Trophoblast cell (in vitro differentiated cells and primary cell): ENCODE measurements around the gene XYLT2.

Experiments used
- DNase-seq, 2 donors: peaks; one replicate each; pipeline ENCODE4 v3.0.0-alpha.2; 2016
- H2AFZ ChIP-seq: 2 replicates; pipeline ENCODE4 v1.6.1; 2013; ENCODE audit warnings: low read length, moderate library complexity, mild to moderate bottlenecking; ENCODE audit not compliant: insufficient read depth, poor library complexity
- H2AK5ac ChIP-seq: 2 replicates; pipeline ENCODE4 v1.6.1; 2013; ENCODE audit warnings: mild to moderate bottlenecking, low read length
- H2BK120ac ChIP-seq: 2 replicates; pipeline ENCODE4 v1.6.1; 2013; ENCODE audit warnings: low read length, mild to moderate bottlenecking, moderate library complexity; ENCODE audit not compliant: insufficient read depth, poor library complexity
- H2BK12ac ChIP-seq: 2 replicates; pipeline ENCODE4 v1.6.1; 2013; ENCODE audit warnings: mild to moderate bottlenecking, low read length, moderate library complexity
- H2BK5ac ChIP-seq: 2 replicates; pipeline ENCODE4 v1.6.1; 2013; ENCODE audit warnings: low read length, low read depth, moderate library complexity, mild to moderate bottlenecking; ENCODE audit not compliant: poor library complexity
- H3K14ac ChIP-seq: 2 replicates; pipeline ENCODE4 v1.6.1; 2013; ENCODE audit warnings: mild to moderate bottlenecking, low read length
- H3K18ac ChIP-seq: 2 replicates; pipeline ENCODE4 v1.6.1; 2013; ENCODE audit warnings: mild to moderate bottlenecking, low read length
- H3K23ac ChIP-seq: 2 replicates; pipeline ENCODE4 v1.6.1; 2013; ENCODE audit warnings: low read length
- H3K27ac ChIP-seq: 2 replicates; pipeline ENCODE4 v1.5.1; 2013; ENCODE audit warnings: low read depth, mild to moderate bottlenecking, inconsistent platforms, low read length, moderate library complexity
- H3K27me3 ChIP-seq: 2 replicates; pipeline ENCODE4 v1.6.1; 2013; ENCODE audit warnings: inconsistent platforms, mild to moderate bottlenecking, low read length, moderate library complexity; ENCODE audit not compliant: insufficient read depth
- H3K36me3 ChIP-seq, 2 experiments: 1 replicate in 1 of 2; 2 replicates in 1 of 2; pipeline ENCODE4 v1.6.1; 2013; ENCODE audit warnings: low read length in 2 of 2, mild to moderate bottlenecking in 2 of 2, moderate library complexity in 1 of 2; ENCODE audit not compliant: insufficient read depth in 2 of 2, control insufficient read depth in 1 of 2
- H3K4ac ChIP-seq: 2 replicates; pipeline ENCODE4 v1.6.1; 2013; ENCODE audit warnings: low read depth, mild to moderate bottlenecking, low read length, moderate library complexity
- H3K4me1 ChIP-seq, 2 experiments: 1 replicate in 1 of 2; 2 replicates in 1 of 2; pipeline ENCODE4 v1.6.1; 2013; ENCODE audit warnings: low read length in 2 of 2, mild to moderate bottlenecking in 2 of 2, moderate library complexity in 1 of 2; ENCODE audit not compliant: insufficient read depth in 2 of 2, control insufficient read depth in 1 of 2
- H3K4me2 ChIP-seq: 2 replicates; pipeline ENCODE4 v1.6.1; 2013; ENCODE audit warnings: inconsistent platforms, mild to moderate bottlenecking, low read length, moderate library complexity
- H3K4me3 ChIP-seq: 2 replicates; pipeline ENCODE4 v1.5.1; 2013; ENCODE audit warnings: mild to moderate bottlenecking, low read depth, low read length, inconsistent platforms
- H3K79me1 ChIP-seq: one replicate; pipeline ENCODE4 v1.6.1; 2013; ENCODE audit warnings: low read length
- H3K79me2 ChIP-seq: 2 replicates; pipeline ENCODE4 v1.6.1; 2013; ENCODE audit warnings: low read length, mild to moderate bottlenecking; ENCODE audit not compliant: control insufficient read depth, insufficient read depth, poor library complexity
- H3K9ac ChIP-seq: 2 replicates; pipeline ENCODE4 v1.6.1; 2013; ENCODE audit warnings: mild to moderate bottlenecking, low read length
- H3K9me3 ChIP-seq: 2 replicates; pipeline ENCODE4 v1.6.1; 2013; ENCODE audit warnings: low read depth, mild to moderate bottlenecking, control low read depth, inconsistent platforms, low read length; ENCODE audit not compliant: insufficient read depth
- H4K12ac ChIP-seq: 2 replicates; pipeline ENCODE4 v1.6.1; 2013; ENCODE audit warnings: low read depth, mild to moderate bottlenecking, low read length, moderate library complexity
- H4K8ac ChIP-seq: 2 replicates; pipeline ENCODE4 v1.6.1; 2013; ENCODE audit warnings: low read depth, mild to moderate bottlenecking, low read length, moderate library complexity
- H4K91ac ChIP-seq: one replicate; pipeline ENCODE4 v1.6.1; 2013; ENCODE audit warnings: low read depth, mild to moderate bottlenecking, low read length, moderate library complexity
- WGBS: extraction: QIAGEN DNeasy Blood & Tissue Kit; methylation state at CpG from one replicate; pipeline ENCODE4 v1.1.7; 2013; ENCODE audit warnings: missing lambda C conversion rate; ENCODE audit not compliant: insufficient read length, insufficient coverage; ENCODE audit errors: extremely low coverage; 5-methylcytosine and 5-hydroxymethylcytosine counted together

XYLT2 gene

DNA sequence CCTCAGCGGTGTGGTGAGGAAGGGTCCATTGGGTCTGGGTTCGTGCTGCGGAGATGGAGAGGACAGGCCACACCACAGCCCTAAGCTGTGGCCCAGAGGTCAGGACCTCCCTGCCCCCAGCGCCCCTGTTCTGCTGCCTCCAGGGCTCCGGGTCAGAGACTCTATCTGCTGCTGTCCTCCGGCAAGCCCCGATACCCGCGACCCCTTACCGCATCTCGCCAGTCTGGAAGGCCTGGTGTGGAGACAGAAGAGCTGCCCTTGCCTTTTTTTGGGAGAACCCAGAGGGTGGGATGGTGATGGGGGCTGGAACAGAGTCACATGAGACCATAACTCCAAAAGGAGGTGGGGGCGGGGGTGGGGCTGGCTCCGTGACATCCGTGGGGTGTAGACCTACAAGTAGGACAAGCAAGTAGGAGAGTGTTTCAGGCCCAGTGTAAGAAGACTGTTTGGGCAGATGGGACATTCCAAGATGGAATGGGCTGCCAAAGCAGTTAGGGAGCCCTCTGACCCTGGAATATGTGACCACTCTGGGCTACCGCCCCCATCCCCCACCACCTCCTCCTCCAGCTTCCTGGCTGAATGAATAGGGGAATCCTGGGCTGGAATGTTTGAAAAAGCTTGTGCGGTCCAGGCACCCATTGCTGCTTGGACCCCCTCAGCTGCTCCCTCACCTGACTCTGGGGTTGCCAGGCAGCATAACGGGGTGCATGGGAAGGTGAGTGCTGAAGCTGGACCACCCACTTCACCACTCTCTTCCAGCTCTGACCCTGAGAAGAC lies 1.4 kb downstream of the XYLT2 start:
- no peak for DNase-seq
- H3K36me3 ChIP-seq: peaks cover 0 to 2% of the 10 kb centered on the region in 2 experiments
- H3K4me1 ChIP-seq: peaks cover 14 to 15% of the 10 kb centered on the region in 2 experiments
- H3K9me3 ChIP-seq: no peaks in the 10 kb centered on the region
- H4K91ac ChIP-seq: no peak overlapping the region
- no peak overlapping the region for H2BK120ac ChIP-seq
- no peak overlapping the region for H3K4ac ChIP-seq
- H3K79me1 ChIP-seq: peaks cover 12% of the 10 kb centered on the region
- H3K18ac ChIP-seq: peak overlapping the region; percentile 4
- H3K27me3 ChIP-seq: no peaks in the 10 kb centered on the region
- peak overlapping the region; percentile 92 for H3K4me3 ChIP-seq
- no peak overlapping the region for H4K12ac ChIP-seq
- no peak overlapping the region for H3K27ac ChIP-seq
- peak overlapping the region; percentile 42 for H2AK5ac ChIP-seq
- peak overlapping the region; percentile 24 for H3K14ac ChIP-seq
- peaks cover 8% of the 10 kb centered on the region for H3K79me2 ChIP-seq
- WGBS: no CpG with 5 or more reads among the region's 17 CpGs
- no peak overlapping the region for H2AFZ ChIP-seq
- no peak overlapping the region for H3K23ac ChIP-seq
- H3K4me2 ChIP-seq: peak overlapping the region; percentile 83
- H4K8ac ChIP-seq: peak overlapping the region; percentile 91
- no peak overlapping the region for H2BK5ac ChIP-seq
- H3K9ac ChIP-seq: peak overlapping the region; percentile 62
- H2BK12ac ChIP-seq: no peak overlapping the region

DNA sequence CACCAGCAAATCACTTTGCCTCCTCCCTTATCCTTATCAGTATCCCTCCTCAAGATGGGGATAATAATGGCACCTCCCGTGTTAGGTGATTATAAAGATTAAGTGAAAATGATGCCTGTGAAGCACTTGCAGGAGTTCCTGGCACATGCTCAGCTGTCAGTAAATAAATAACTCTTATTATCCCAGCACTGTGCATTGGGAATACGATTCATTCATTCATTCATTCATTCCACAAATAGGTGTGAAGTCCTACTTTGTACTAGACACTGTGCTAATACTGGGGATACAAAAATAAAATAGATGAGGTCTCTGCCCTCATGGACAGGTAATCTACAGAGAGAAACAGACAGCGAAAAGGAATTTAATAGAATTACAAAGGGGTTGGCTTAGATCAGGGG lies 2.0 kb downstream of the XYLT2 start:
- no peak overlapping the region for H3K4me2 ChIP-seq
- no peak overlapping the region for H2AK5ac ChIP-seq
- H3K4ac ChIP-seq: no peak overlapping the region
- H3K4me3 ChIP-seq: no peak overlapping the region
- DNase-seq: no peak
- H3K36me3 ChIP-seq: peaks cover 0 to 6% of the 10 kb centered on the region in 2 experiments
- H3K79me1 ChIP-seq: peaks cover 12% of the 10 kb centered on the region
- no peak overlapping the region for H3K23ac ChIP-seq
- H2AFZ ChIP-seq: no peak overlapping the region
- H4K8ac ChIP-seq: no peak overlapping the region
- peaks cover 8% of the 10 kb centered on the region for H3K79me2 ChIP-seq
- H4K91ac ChIP-seq: no peak overlapping the region
- H3K27ac ChIP-seq: no peak overlapping the region
- no peak overlapping the region for H2BK120ac ChIP-seq
- no CpG with 5 or more reads among the region's 3 CpGs for WGBS
- no peaks in the 10 kb centered on the region for H3K27me3 ChIP-seq
- no peak overlapping the region for H2BK5ac ChIP-seq
- H3K9ac ChIP-seq: no peak overlapping the region
- H3K14ac ChIP-seq: no peak overlapping the region
- no peak overlapping the region for H4K12ac ChIP-seq
- H3K4me1 ChIP-seq: peaks cover 14 to 15% of the 10 kb centered on the region in 2 experiments
- no peaks in the 10 kb centered on the region for H3K9me3 ChIP-seq
- no peak overlapping the region for H3K18ac ChIP-seq
- H2BK12ac ChIP-seq: no peak overlapping the region

DNA sequence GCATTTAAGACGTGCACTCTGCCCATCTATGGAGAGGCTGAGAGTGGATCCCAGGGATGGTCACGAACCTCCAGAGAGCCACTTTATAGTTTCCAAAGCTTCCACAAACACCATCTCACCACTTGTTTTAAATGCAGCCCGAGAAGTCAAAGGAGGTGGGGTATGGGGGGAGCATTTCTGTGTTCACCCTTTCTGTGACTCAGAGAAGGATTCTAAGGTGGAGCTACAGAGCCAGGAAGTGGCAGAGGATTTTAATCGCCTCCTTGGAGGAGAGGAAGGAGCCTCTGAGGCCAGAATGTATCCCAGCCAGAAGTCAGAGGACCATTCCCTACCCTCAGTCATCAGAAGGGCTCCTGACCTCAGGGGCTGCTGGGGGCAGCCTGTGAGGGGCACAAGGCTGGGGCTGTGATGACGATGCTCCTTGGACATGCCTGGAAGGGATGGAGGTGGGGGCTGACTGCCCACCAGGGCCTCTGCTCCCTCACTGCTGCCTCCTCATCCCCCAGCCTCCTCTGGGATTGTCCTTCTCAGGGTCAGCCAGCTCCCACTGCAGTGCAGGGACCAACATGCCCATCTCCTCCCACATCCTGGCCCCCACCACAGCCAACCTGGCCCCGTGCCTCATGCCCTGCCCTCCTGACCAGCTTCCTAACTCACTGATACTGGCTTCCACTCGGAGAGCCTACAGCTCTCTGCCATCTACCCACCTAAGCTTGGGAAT lies 2.8 kb downstream of the XYLT2 start:
- Histone ChIP-seq H4K12ac (no peak overlapping the region), H2BK12ac (no peak overlapping the region), H3K79me1 (peaks cover 12% of the 10 kb centered on the region), H3K36me3 (peaks cover 3 to 13% of the 10 kb centered on the region in 2 experiments), H3K27ac (no peak overlapping the region), H2BK120ac (no peak overlapping the region), H3K27me3 (no peaks in the 10 kb centered on the region), H2BK5ac (no peak overlapping the region), H3K4me2 (no peak overlapping the region), H4K91ac (no peak overlapping the region), H2AFZ (no peak overlapping the region), H2AK5ac (no peak overlapping the region), H3K4ac (no peak overlapping the region), H3K18ac (no peak overlapping the region), H3K23ac (no peak overlapping the region), H3K79me2 (peaks cover 8% of the 10 kb centered on the region), H3K9me3 (no peaks in the 10 kb centered on the region), H3K4me1 (peaks cover 14 to 15% of the 10 kb centered on the region in 2 experiments), H3K9ac (no peak overlapping the region), H4K8ac (no peak overlapping the region), H3K14ac (no peak overlapping the region), H3K4me3 (no peak overlapping the region)
- WGBS: no CpG with 5 or more reads among the region's 7 CpGs
- no peak for DNase-seq

DNA sequence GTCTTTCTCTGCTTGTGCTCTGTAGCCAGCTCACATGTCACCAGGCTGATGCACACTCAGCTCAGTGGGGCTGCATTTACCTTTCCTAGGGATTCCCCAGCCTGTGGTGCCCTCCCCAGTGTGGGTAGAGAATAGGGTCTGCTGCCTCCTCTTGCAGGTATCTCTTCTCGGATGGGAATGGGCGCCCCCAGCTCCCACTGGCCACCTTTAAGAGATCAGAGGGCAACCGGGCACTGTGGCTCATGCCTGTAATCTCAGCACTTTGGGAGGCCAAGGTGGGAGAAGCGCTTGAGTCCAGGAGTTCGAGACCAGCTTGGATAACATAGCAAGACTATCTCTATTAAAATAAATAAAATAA lies 3.3 kb downstream of the XYLT2 start:
- Histone ChIP-seq H3K27me3 (no peaks in the 10 kb centered on the region), H3K27ac (no peak overlapping the region), H2AFZ (no peak overlapping the region), H2AK5ac (no peak overlapping the region), H2BK120ac (no peak overlapping the region), H3K9ac (no peak overlapping the region), H3K4me1 (peaks cover 14 to 15% of the 10 kb centered on the region in 2 experiments), H3K79me1 (peaks cover 12% of the 10 kb centered on the region), H3K14ac (no peak overlapping the region), H4K91ac (no peak overlapping the region), H4K8ac (no peak overlapping the region), H2BK12ac (no peak overlapping the region), H3K23ac (no peak overlapping the region), H4K12ac (no peak overlapping the region), H2BK5ac (no peak overlapping the region), H3K36me3 (peaks cover 9 to 19% of the 10 kb centered on the region in 2 experiments), H3K4me3 (no peak overlapping the region), H3K18ac (no peak overlapping the region), H3K4ac (no peak overlapping the region), H3K79me2 (peaks cover 8% of the 10 kb centered on the region), H3K9me3 (no peaks in the 10 kb centered on the region), H3K4me2 (no peak overlapping the region)
- no CpG with 5 or more reads among the region's 5 CpGs for WGBS
- no peak for DNase-seq
